HG02588 (cell line): ENCODE measurements around the gene PAOX.
"Not testable (repeated sequence)": the region's sequence is repeated elsewhere in the genome, so short reads cannot be mapped to it uniquely, and the experiment has no call there.

Source experiments
- ATAC-seq: cut with Tn5 transposase; IDR thresholded peaks from one replicate; pipeline ENCODE4 v1.9.1; 2021; ENCODE audit warnings: mild to moderate bottlenecking, moderate library complexity; ENCODE audit not compliant: unreplicated experiment

PAOX gene

GRCh38 chr10:133362846-133363245, 16.2 kb upstream of the PAOX start:
- ATAC-seq: no peak

- no peak for ATAC-seq
These were observed 14.2 kb upstream of the PAOX start for GRCh38 chr10:133364645-133365431.

- ATAC-seq: no peak
These were observed 13.5 kb upstream of the PAOX start for GRCh38 chr10:133365461-133366129.

GRCh38 chr10:133366130-133366478, 13.0 kb upstream of the PAOX start:
- no peak for ATAC-seq

- no peak for ATAC-seq
These were observed 12.3 kb upstream of the PAOX start for GRCh38 chr10:133366751-133367150.

- not testable (repeated sequence) for ATAC-seq
These were observed 11.6 kb upstream of the PAOX start for GRCh38 chr10:133367461-133367860.

GRCh38 chr10:133368153-133368552, 10.9 kb upstream of the PAOX start:
- ATAC-seq: no peak

GRCh38 chr10:133370030-133370786, 8.9 kb upstream of the PAOX start:
- no peak for ATAC-seq

GRCh38 chr10:133372507-133372906, 6.6 kb upstream of the PAOX start:
- no peak for ATAC-seq

- ATAC-seq: peak; percentile 96
These were observed 5.6 kb upstream of the PAOX start, which contains the start of gene ECHS1 for GRCh38 chr10:133373174-133374090. Gene ECHS1, minus strand, starts transcription at chr10:133373354. Its CDS starts 21 bp downstream, at chr10:133373333.

GRCh38 chr10:133375357-133376115, 3.5 kb upstream of the PAOX start:
- no peak for ATAC-seq

GRCh38 chr10:133376183-133376582, 2.9 kb upstream of the PAOX start:
- ATAC-seq: not testable (repeated sequence)

- ATAC-seq: no peak
These were observed 1.8 kb upstream of the PAOX start for GRCh38 chr10:133377025-133377817.

GRCh38 chr10:133377818-133378250, 1.2 kb upstream of the PAOX start:
- no peak for ATAC-seq

GRCh38 chr10:133378251-133379096, 588 bp upstream of the PAOX start:
- ATAC-seq: peak; percentile 45

- ATAC-seq: peak; percentile 1
These were observed 972 bp downstream of the PAOX start for GRCh38 chr10:133379801-133380666.

GRCh38 chr10:133381036-133381435, 2.0 kb downstream of the PAOX start:
- ATAC-seq: no peak
